CD4-positive, alpha-beta T cell treated with Interleukin-2 at 100 ng/mL for 4 hours (primary cell): ENCODE measurements around the gene LETM1.
A peak's percentile ranks its signal among the peaks of the same experiment; 100 is the strongest.

Experiments used
- DNase-seq: peaks from one replicate; pipeline ENCODE4 v3.0.0-alpha.2; 2020; ENCODE audit warnings: low spot score

Gene LETM1

DNA sequence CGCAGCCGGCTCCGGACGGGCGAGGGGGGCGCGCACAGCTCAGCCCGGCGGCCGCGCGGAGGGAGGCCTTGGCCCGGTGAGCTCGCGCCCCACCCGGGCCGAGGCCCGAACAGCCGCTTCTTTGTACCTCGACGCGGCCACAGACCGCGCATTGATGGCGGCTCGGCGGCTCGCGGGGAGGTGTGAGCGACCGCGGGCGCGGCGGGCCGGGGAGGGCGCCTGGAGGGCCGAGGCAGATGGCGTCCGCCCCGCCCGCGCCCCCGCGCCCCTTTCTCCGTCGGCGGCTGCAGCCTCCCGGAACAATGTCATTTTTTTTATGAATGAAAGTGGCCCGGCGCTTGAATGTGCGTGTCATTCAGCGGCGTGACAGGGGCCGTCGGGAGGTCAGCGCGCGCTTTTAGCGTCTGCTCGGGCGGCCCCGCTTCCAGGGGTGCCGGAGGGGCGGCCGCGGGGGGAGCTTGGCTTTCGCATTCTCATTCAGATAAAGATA lies 61.1 kb downstream of the LETM1 start:
- no peak for DNase-seq

DNA sequence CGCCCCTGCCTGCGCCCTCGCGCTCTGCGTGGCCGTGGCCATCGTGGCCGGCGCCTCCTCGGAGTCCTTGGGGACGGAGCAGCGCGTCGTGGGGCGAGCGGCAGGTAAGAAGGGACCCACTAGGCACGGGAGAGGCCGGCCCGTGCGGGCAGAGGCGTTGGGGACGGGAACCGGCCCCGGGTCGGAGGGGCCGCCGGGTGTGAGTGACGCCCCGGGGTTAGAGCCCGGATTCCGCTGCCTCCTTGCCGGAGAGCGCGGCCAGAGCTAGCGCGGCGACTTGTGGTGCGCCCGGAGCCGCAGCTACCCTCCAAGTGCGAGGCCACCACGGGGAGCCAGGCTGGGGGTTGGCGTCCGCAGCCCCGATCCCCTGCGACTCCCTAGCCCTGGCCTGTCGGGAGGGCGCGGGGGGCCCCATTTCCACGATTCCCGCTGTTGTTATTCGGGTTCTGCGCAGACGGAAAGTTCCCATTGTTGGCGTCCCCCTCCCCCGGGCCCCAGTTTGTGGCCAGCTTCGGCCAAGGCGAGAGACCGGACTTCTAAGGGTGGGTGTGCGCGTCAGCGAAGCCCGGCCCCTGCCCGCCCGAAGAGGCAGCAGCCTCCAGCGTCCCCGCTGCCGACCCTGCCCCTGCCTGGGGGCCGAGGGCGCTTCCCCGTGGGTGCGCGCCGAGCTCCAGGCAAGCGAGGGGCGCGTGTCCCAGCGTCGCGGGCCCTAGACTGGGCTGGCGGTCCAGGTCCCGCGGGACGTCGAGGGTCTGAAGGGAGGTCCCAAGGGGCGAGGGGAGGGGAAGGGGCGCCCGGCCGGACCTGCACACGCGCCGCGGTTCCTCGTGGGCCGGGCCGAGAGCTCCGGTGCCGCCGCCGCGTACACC lies 61.8 kb downstream of the LETM1 start:
- DNase-seq, result no peak

DNA sequence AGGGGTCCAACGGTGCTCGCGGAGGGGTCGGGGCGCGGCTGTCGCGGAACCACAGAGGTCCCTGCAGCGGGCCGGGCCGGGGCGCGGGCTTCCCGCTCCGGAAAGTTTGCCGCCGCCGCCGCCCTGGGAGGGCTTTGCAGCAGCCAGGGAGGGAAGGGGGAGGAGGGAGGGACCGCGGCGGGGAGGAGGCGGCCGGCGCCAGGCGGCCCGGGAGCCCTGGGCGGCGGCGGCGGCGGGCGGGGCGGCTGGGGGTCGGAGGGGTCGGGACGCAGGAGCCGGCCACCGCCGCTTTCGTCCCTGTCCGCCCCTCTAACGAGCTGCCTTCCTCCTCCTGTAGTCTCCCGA lies 62.5 kb downstream of the LETM1 start:
- peak; percentile 33 for DNase-seq

DNA sequence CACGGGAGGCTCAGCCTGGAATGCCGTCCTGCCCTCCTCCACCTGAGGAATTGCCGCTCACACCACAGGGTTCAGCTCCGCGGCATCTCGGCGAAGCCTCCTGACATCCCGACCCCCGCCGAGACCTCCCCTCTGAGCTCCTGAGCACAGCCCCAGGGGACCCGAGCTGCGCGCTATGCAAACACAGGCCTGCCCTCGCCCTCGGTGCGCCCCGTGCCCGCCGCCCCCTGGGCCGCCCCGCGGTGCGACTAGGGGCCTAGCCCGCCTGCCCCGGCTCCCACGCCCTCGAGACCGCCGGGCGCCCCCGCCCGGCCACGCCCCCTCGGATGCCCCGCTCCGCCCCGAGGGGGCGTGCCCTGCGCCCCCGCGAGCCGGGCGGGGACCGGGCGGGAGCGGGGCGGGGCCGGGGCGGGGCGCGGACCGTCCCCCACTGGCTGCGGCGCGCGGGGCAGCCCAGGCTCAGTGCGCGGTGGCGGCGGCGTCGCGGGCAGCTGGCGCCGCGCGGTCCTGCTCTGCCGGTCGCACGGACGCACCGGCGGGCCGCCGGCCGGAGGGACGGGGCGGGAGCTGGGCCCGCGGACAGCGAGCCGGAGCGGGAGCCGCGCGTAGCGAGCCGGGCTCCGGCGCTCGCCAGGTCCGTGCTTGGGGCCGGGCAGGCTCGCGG lies 63.0 kb downstream of the LETM1 start, which contains the start of gene FGFR3:
FGFR3 (plus strand) TSS at position 462 of the 664 bp plus-strand sequence. CDS start 642 bp downstream, outside the sequence.
- peak; percentile 14 for DNase-seq

DNA sequence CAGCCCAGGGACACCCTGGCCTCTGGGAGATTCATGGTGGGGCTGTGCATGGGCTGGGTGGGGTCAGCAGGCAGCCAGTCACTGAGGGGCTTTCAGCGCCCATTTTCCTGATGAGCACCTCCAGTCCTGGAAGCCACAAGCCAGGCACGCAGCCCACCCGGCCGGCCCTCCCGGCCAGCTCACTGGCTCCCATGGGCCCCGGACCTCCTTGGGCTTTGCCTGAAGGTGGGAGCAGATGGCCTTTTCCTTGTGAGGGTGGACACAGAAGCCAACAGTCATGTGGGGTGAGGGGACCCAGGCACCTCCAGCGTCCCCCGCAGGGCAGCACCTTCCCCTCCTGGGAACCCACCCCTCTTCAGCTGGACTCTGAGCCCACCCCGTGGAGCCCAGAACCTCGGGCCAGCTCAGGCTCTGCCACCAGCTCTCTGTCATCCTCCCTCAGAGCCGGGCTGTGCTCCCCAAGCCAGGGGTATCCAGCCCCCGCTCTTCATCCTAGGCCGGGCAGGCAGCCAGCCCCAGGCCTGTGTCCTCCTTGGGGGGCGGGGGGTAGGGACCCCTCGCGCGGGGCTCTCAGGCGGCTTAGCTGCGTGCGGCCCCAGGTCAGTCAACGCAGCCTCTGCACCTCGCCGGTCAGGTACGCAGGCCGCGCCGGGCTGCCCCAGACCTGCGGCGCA lies 63.7 kb downstream of the LETM1 start:
- no peak for DNase-seq

DNA sequence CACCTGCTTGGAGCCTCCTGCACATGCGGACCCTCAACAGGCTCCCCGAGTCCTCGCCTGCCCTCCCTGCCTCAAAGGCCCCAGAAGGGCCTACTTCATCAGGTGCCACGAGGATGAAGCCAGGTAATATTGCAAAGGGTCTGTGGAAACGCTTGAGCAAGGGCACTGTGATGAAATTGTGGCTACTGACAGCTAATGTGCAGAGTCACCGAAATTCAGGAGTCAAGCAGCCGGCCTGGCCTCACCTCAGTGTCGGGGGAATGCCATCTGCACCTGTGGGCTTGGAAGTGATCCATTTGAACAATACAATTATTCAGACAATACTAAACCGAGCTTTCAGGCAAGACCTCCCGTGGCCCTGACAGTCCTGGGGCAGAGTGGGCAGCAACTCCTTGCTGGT lies 66.0 kb downstream of the LETM1 start:
- no peak for DNase-seq

DNA sequence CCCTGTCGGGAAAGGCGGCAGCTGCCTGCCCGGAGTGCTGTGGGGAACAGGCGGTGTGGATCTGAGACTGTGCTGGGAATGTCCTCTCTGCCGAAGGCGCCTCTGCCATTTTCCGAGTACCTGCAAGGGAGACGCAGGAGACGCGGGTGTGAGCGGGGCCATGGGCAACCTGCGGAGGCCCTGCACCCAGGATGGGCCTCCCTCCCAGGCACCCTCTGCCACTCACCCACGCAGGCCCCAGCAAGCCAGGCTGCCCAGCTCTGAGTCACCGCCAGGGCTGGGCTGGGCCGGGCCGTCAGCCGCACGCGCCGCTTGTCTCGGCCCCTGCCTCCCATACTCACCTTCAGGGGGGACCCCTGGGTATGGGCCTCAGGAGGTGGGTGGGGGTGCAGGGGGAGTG lies 66.4 kb downstream of the LETM1 start:
- no peak for DNase-seq

DNA sequence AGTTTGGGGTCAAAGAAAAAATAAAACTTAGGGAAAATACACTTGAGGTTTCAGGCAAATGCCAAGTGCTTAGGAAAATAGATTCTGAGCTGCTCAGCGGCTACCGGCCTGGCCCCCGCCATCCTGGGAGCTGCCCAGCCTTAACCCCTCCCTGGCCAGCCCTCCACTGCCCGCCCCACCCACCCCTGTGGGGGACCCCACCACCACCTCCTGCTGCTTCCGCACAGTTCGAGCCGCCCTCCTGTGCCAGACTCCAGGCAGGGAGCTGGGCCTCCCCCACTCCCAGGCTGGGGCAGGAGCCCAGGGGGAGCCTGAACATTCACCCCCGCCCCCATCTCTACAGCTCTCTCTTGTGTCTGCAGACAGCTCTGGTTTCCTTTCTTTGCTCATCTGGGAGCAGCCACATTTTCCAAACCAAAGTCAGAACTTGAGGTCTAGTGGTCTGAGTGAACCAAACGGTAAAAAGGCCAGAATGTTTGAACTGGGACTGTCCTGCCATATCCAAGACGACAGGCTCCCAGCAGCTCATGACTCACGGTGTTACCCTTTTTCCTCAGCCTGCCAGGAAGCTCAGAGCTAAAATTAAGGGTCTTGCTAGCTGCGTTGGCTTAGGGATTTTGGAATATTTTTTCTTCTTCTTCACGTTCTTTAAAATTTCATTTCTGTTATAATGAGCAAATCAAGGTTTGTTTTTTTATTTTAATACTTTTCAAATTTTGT lies 67.5 kb downstream of the LETM1 start:
- no peak for DNase-seq

DNA sequence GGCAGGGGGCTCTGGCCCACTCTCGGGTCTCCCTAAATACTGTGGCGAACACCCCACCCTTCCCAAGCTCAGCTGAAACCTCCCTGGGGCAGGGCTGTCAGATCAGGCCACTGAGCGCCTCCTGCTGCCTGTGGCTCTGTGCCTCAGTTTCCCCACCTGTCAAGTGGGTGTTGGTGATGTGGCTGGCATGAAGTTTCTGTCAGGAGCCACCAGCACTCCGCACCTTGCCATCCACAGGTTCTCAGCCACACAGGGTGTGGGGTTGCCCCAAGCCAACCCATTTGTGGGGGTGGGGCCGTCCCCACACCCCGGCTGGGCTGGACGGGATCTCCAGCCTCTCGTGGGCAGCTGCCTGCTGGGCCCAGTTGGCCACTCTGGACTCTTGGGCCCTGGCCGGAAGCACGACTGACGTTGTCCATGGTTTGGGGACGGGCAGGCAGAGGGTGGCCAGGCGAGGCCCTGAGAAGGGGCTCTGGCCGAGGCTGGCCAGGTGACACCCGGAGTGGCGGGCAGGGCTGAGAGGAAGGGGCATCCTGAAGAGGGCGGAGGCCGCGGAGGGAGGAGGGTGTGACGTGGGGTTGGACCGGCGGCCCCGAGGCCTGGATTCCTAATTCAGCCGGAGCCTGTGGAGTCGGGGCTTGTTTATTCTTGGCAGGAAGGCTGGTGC lies 68.4 kb downstream of the LETM1 start:
- no peak for DNase-seq

DNA sequence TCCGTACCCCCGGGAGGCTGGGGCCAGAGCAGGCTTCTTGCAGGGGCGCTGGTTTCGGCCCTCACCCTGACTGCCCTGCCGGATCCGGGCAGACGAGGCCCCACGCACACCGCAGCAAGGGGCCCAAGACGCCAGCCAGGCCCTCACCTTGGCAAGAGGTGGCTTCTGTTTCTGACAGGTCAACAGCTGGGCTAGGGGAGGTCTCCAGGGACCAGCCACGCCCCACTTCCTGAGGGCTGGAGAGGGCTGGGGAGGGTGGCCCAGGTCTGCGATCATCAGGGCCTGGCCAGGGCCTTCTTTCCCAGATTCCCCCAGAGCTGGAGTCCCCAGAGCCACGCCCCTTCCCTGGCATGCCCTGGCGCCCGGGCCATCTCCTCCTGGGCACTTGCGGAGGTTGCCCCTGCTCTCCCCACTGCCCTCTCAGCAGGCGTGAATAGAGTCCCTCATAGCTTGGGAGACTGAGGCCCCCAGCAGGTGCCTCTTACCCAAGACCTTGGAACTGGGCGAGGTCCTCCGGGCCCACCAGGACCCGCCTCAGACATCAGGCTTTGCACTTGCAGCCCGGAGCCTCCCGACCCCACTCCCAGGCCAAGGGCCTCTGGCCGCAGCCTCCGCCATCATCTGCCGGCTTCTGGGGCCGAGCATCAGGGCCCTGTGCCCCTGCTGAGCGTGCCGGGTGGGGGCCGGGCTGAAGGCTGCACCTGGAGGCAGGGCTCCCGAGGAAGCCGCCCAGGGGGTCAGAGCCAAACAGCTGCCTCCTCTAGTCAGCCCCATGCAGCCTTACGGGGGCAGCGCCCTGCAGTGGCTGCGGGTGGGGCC lies 69.2 kb downstream of the LETM1 start:
- DNase-seq, result no peak

DNA sequence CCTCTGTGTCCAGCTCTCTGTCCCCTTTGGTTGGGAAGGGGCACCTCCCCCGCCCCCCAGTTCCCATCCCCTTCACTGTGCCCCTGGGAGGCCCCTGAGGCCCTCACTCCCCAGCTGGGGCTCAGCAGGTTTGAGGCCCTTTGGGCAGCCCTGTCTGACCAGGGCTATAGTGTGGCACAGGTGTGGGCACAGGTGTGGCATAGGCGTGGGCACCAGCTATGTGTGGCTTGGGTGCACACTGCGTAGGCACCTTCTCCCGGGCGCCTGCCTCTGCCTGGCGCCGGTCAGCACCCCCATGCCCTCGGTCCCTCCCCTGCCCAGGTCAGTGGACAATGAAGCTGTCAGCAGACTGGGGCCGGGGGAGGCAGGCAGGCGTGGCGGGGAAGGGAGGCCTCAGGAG lies 70.4 kb downstream of the LETM1 start:
- DNase-seq, result no peak

DNA sequence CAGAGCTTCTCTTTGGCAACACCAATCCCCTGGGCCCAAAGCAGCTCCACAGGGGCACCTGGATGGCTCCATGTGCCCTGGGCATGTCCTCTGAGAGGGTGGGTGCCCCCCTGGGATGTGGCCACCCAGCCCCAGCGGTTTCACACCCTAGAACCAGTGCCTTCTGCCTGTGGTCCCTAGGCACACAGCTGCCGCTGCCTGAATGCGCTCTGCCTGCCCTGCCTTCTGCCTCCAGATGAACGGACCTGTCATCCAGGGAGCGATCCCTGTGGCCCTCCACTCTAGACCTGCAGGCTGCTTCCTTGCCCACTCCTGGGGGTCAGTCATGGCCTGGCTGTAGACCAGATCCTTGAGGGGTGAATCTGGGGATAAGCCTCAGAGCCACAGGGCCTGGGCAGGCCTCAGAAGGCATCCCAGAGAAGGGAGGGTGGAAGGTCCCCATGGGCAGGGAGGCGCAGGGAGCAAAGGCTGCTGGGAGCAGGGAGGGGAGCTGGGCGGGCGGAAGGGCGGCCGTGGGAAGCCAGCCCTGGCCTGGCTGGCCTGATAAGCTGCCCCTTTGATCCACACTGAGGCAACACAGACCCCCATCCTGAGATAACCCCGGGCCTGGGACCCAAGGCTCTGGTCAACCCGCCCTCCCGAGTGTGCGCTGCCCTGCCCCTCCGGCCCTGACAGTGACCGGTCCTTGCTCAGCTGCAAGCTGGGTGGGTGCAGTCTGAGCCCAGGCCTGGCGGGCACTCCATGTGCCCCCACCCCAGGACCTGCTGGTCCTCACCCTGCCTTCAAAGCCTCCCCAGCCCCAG lies 71.0 kb downstream of the LETM1 start:
- DNase-seq, result no peak

DNA sequence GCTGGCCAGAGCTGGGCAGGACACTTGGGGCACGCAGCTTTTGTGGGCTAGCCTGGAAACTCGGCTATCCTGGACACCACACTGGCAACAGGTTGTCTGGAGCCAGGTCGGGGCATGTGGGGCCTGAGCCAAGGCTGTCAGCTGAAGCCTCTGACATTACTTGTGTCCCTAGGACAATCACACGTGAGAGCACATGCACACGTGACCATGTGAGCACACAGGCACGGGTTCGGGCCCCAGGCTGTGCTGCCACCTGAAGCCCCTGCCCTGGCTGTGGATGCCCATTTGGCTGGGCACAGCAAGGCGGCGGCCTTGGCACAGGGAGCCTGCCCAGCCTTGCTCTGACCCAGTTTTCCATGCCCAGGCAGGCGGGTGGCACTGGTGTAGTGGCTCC lies 71.6 kb downstream of the LETM1 start:
- no peak for DNase-seq

DNA sequence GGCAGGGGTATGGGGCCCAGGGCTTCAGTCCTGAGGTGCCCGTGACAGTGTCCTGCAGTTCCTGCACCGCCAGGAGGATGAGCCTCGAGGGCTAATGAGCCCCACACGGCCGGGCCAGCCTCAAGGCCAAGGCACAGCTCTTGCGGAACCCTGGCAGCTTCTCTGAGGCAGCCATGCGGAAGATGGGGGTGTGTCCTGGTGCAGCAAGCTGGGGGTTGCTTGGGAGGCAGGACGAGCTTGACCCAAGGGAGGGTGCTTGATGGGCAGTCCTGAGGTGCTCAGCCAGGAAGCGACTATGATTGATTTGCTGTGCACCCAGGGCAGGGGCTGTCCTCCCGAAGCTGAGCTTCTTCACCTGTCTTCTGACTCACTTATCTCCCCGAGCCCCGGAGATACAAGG lies 72.0 kb downstream of the LETM1 start:
- no peak for DNase-seq

DNA sequence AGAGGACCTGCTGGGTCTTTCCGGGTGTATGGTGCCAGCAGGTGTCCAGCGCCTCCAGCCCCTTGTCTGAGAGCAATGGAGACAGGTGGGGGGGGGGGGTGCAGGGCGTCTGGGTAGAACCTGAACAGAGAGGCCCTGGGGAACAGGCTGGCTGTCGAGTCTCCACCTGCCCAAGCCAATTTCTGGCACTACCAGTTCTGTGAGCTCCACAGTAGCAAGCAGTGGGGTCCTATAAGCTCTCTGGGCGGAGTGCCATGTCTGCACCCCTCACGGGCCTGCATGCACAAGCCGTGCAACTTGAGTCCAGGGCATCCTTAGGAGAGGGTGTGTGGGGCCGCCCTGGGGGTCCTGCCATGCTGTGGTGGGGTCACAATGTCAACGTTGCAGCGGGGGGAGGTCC lies 72.9 kb downstream of the LETM1 start:
- no peak for DNase-seq

DNA sequence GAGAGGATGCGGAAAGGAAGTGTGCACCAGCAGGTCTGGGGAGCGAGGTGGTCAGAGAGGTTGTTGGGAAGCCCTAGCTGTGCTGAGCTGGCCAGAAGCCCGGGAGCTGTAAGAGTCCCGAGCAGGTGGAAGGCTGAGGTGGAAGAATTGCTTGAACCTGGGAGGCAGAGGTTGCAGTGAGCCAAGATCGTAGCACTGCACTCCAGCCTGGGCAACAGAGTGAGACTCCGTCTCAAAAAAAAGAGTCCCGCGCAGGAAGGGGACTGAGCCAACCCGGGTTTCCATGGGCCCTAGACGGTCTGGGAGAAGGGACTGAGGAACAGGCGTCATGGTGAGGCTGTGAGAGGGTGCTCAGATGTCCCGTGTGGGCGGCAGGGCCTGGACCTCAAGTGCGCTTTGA lies 75.5 kb downstream of the LETM1 start:
- DNase-seq, result no peak

DNA sequence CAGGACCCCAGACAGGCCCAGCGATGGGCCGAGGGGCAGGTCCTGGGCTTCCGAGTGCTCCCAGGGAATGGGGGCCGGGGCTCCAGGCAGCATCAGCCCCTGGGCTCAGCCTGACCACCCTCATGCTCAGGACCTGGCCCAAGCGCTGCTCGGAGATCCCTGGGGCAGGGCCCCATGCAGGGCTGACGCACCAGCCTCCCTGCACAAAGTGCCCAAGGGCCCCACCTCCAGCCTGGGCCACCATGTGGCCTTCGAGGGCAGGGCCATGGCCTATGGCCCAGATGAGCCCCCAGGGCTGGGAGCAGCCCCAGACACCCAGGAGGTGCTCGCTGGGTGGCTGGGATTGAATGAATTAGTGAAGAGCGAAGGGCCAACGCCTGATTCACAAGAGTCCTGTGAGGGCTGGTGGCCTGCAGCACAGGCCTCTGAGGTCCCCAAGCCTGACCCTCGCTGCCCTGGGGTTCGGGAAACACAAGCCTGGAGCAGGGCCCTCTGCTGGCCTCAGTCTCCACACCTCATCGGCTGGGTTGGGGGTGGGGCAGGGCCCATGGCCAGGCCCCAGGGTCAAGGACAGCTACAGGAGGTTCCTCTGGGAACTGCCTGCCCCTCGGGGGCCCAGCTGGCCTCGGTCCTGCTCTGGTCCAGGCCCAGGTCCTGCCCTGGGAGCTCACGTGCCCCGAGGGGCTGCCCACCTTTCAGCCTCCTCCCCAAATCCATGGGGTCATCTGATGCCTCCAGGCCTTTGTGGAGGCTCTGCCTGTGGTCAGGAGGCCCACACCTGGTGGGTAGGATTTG lies 76.2 kb downstream of the LETM1 start:
- no peak for DNase-seq

DNA sequence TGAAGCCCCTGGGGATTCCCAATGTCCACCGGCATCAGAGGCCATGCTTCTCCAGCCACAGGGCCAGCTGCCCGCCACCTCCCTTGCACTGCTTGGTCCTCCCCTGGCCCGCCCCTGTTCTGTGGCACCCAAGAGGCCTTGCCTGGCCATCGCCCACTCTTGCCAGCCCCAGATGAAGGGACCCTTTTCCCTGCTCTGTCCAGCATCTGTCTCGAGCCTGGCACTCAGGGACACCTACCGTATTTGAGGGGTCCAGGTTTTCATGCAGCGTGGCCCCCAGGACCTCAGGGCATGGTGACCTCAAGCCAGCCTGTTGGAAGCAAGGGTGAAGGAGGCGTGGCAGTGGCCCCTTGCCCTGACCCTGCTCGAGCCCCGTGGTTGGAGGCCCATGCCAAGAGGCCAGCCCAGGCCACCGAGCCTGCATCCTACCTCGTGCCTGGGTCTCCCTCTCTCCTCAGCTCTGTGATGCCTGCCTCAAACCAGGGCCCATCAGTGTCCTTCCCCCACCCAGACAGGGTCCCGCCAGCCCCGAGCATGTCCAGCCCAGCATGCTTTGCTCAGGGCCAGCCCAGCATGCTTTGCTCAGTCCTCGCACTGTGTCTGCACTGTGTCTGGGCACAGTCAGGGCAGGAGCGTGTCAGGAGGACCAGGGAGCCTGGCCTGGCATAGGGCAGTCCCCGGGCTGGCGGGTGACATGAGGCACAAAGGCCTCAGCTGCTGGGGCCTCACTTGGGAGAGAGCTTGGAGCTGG lies 77.1 kb downstream of the LETM1 start:
- DNase-seq, result no peak
